Retinal pigment epithelial cell (primary cell): ENCODE data around the gene ATG14.
"Not testable (repeated sequence)": the region's sequence is repeated elsewhere in the genome, so short reads cannot be mapped to it uniquely, and the experiment has no call there.

ENCODE experiments used
- DNase-seq: peaks from one replicate; pipeline ENCODE4 v3.0.0-alpha.2; 2010; ENCODE audit warnings: low read depth
- H3K4me3 ChIP-seq: 2 replicates; pipeline ENCODE4 v1.5.1; 2011; ENCODE audit warnings: mild to moderate bottlenecking, low read length, control low read depth, moderate library complexity
- CTCF ChIP-seq: conservative IDR thresholded peaks from 2 replicates; pipeline ENCODE4 v1.5.1; 2011; ENCODE audit warnings: low read depth, low read length, control low read depth, inconsistent platforms

ATG14 gene, protein sequence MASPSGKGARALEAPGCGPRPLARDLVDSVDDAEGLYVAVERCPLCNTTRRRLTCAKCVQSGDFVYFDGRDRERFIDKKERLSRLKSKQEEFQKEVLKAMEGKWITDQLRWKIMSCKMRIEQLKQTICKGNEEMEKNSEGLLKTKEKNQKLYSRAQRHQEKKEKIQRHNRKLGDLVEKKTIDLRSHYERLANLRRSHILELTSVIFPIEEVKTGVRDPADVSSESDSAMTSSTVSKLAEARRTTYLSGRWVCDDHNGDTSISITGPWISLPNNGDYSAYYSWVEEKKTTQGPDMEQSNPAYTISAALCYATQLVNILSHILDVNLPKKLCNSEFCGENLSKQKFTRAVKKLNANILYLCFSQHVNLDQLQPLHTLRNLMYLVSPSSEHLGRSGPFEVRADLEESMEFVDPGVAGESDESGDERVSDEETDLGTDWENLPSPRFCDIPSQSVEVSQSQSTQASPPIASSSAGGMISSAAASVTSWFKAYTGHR

DNA sequence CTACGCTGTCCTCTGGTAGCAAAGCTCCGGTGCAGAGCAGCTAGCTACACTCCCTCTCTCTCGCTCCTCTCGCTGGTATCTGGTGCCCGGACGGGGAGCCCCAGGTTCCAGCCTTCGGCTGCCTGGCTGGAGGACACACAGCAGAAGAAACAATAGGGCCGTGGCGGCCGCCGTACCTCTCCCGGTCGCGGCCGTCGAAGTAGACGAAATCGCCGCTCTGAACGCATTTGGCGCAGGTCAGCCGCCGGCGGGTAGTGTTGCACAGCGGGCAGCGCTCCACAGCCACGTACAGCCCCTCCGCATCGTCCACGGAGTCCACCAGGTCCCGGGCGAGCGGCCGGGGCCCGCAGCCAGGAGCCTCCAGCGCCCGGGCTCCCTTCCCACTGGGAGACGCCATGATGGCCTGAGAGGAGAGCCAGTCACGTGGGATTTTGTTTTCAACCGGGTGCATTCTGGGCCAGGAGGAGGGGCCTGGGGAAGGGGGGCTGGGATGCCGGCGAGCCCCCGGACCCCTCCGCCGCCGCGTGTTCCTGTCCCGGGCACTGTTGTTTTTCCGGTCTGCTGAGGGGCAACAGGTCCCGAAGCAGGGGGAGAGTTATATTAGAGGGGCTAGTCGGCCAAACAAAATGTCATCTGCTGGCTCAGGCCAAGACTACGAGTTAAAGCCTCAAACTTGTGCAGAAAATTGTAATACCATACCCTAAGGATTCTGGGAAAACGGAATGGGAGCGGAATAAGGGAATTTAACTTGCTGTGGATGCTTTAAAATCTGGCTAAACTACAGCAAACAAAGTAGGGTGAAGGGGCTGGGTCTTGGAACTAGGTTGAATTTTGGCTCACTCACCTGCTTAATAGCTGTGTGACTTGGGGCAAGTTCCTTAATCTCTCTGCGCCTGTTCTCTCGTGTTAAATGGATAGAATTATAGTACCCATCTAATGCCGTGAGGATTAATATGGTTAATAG lies at the start of gene ATG14:
Gene ATG14, minus strand, starts transcription at position 405 of the 964 bp plus-strand sequence. Its CDS starts 8 bp downstream, at position 397.
- no peak for TF ChIP-seq CTCF

DNA sequence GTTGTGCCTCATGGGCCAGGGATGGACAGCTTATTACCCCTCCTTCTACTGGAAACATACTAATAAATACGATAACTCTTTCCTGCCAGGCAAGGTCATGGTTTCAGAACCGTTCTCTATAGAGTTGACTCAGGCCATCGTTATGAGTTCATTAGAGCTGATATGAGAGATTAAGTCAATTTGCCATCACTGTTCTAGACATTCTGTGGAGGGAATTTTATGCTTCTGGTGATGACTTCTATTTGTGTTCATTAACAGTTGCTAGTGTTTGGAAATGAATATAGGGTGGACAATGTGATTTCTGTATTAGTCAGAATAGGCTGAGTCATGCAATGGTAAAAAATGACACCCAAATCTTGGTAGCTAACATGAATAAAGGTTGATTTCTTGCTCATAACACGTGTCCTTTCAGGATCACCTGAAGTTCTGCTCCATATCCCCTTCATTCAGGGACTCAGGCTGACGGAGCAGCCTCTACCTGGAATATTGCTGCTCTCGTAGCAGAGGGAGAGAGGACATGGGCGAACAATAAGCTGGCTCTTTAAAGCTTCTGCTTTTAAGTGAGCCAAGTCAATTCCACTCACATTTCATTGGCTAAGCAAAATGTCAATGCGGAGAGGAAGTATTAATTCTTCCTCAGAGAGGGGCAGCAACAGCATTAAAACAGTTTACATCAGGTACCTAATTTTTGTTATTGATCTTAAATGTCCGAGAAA lies 47.3 kb upstream of the ATG14 start:
- no peak overlapping the region for H3K4me3 ChIP-seq
- DNase-seq: peak; percentile 46
- no peak for TF ChIP-seq CTCF

More for the DNA sequence above, at the start of gene ATG14:
- peak within 1 kb of the TSS; percentile 95 for H3K4me3 ChIP-seq
- peak; percentile 57 for DNase-seq

DNA sequence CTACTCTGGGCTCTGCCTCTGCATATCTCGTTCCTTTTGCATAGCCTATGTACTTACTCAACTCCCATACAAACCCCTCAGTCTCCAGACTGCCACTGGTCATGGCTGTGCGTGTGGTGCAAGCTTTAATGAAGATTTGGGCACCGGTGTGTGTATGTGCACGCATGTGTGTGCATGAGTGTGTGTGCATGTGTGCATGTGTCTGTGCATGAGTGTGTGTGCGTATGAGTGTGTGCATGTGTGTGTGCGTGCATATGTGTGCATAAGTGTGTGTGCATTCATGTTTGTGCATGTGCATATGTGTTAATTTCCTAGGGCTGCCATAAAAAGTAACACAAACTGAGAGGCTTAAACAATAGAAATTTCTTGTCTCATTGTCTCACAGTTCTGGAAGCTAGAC lies 45.9 kb upstream of the ATG14 start:
- no peak for DNase-seq
- no peak overlapping the region for H3K4me3 ChIP-seq
- no peak for TF ChIP-seq CTCF

GRCh38 chr14:55456411-55456810 lies 44.8 kb upstream of the ATG14 start:
- not testable (repeated sequence) for H3K4me3 ChIP-seq

GRCh38 chr14:55454264-55455002 lies 42.8 kb upstream of the ATG14 start:
- TF ChIP-seq CTCF: no peak
- DNase-seq: peak; percentile 63
- H3K4me3 ChIP-seq: peak overlapping the region; percentile 0

More at GRCh38 chr14:55456411-55456810, 44.8 kb upstream of the ATG14 start:
- DNase-seq: not testable (repeated sequence)

- no peak for DNase-seq
- no peak overlapping the region for H3K4me3 ChIP-seq
- no peak for TF ChIP-seq CTCF
Measured at GRCh38 chr14:55451950-55452349, 40.3 kb upstream of the ATG14 start.
